HG03066 (cell line): ENCODE data around the gene ZNF43.
"Not testable (repeated sequence)": the region's sequence is repeated elsewhere in the genome, so short reads cannot be mapped to it uniquely, and the experiment has no call there.

ENCODE experiments used
- ATAC-seq: cut with Tn5 transposase; IDR thresholded peaks from one replicate; pipeline ENCODE4 v1.9.1; 2021; ENCODE audit warnings: low read depth; ENCODE audit not compliant: unreplicated experiment

Gene ZNF43

DNA sequence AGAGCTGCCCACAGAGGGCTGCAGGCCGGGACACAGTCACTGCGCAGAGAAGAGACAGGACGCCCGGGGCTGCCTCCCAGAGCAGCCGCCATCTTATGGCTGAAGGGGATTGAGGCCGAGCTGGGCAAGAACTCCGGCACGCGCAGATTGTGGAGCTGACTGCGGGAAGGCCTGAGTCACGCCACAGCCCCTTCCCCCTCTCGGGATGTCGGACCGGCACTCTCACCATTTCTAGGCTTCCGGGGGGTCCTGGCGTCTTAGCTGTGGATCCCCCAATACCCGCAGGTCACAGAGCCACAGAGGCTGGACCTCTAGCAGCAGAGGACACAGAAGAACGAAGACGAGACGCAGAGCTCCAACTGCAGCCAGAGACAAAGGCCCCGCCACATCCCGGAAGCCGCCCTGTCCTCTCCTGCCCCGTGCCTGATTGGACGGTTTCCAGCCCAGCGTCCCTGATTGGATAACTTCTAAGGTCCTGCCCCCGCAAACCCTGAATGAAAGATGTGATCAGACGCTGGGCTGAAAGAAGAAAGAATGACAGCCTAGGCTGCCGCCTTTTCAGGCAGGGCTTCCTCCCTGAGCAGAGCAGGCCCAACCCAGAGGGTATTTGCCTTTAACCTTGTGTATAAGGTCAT lies at the start of gene ZNF43:
Gene ZNF43 (minus strand): TSS at position 373 of the 635 bp plus-strand sequence. CDS start 144 bp downstream, at position 229.
- ATAC-seq: peak; percentile 91

DNA sequence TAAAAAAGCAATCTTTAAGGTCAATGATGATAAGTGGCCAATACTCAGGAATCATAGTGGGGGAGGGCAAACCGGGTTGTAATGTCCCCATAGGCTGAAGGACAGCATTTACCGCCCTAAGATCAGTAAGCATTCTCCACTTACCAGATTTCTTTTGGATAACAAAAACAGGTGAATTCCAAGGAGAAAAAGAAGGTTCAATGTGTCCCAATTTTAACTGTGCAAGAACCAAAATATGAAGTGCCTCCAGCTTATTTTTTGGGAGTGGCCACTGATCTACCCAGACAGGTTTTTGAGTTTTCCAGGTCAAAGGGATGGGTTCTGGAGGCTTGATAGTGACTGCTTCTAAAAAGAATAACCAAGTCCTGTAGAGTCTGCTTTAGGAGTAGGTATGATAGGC lies 49.5 kb upstream of the ZNF43 start:
- not testable (repeated sequence) for ATAC-seq

DNA sequence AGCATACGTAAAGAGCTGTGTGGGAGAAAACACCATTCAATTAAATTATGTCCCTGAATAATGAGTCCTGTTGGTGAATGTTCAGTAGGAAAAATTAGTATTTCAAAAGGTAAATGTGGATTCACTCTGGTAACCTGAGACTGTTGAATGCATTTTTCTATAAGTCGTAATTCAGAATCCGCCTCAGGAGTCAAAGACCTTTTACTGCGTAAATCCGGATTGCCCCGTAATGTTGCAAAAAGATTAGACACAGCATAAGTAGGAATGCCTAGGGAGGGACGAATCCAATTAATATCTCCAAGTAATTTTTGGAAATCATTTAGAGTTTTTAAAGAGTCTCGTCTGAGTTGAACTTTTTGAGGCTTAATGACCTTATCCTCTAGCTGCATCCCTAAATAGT lies 48.8 kb upstream of the ZNF43 start:
- ATAC-seq: not testable (repeated sequence)

DNA sequence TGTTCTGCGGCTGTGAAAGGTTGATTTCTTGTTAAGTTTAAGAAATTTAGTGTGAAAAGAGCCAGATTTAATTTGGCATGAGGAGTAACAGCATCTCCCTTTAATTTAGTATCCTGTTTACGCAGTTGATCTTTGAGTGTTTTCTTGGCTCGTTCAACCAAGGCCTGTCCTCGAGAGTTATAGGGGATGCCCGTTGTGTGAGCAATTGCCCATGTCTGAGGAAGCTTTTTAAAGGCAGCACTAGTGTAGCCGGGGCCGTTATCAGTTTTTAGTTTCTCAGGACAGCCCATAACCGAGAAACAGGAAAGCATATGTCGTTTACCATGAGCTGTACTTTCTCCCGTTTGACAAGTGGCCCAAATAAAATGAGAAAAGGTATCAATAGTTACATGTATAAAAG lies 47.5 kb upstream of the ZNF43 start:
- ATAC-seq: no peak

DNA sequence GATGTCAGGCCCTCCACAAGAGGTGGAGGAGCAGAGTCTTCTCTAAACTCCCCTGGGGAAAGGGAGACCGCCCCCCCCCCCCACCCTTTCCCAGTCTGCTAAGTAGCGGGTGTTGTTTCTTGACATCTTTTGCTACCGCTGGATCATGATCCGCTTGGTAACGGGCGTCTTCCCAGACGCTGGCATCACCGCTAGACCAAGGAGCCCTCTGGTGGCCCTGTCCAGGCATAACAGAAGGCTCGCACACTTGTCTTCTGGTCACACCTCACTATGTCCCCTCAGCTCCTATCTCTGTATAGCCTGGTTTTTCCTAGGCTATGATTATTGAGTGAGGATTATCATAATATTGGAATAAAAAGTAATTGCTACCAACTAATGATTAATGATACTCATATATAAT lies 44.8 kb upstream of the ZNF43 start:
- not testable (repeated sequence) for ATAC-seq

DNA sequence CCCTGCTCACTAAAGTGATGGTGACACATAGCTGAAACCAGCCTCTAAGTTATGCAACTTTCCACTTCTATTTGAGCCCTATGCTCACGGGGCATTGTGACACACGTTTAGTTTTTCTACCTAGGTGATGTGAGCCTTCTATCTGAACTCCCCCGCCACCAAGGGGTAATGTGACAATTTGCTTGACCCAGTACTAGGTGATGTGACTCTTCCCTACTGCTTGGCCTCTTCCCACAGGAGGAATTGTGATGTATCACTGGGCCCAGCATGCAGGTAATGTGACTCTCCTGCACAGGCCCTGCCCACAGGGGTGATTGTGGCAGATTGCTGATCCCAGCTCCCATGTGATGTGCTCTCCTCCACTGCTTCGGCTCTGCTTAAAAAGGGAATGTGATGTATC lies 42.7 kb upstream of the ZNF43 start:
- no peak for ATAC-seq

DNA sequence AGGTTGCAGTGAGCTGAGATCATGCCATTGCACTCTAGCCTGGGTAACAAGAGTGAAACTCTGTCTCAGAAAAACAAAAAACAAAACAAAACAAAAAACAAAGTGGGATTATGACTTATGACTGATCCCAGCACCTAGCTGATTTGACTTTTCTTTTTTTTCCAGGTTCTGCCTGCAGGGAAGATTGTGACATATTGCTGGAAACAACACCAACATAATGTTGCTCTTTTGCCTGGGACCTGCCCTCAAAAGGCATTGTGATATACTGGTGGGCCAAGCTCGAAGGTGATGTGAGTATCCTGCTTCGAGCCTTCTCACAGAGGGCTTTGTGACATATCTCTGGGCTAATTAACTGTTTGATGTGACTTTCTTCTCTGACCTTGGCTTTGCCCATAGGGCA lies 42.0 kb upstream of the ZNF43 start:
- ATAC-seq: no peak

DNA sequence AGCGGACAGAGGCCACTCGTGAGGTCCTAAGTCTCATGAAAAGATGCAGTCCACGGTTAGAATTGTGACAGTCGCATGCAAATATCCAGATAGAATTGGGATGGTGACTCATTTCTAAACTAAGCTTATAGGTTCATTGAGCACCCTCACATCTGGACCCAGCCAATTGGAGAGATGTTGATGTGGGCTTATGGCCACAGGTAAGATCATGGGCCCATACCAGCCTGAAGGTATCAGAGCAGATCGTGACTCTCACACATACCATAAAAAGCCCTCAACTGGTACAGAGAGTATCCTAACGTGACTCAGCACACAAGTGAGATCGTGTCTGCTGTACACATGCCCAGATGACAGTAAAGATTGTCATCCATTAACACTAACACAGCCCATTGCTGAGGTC lies 40.6 kb upstream of the ZNF43 start:
- not testable (repeated sequence) for ATAC-seq

DNA sequence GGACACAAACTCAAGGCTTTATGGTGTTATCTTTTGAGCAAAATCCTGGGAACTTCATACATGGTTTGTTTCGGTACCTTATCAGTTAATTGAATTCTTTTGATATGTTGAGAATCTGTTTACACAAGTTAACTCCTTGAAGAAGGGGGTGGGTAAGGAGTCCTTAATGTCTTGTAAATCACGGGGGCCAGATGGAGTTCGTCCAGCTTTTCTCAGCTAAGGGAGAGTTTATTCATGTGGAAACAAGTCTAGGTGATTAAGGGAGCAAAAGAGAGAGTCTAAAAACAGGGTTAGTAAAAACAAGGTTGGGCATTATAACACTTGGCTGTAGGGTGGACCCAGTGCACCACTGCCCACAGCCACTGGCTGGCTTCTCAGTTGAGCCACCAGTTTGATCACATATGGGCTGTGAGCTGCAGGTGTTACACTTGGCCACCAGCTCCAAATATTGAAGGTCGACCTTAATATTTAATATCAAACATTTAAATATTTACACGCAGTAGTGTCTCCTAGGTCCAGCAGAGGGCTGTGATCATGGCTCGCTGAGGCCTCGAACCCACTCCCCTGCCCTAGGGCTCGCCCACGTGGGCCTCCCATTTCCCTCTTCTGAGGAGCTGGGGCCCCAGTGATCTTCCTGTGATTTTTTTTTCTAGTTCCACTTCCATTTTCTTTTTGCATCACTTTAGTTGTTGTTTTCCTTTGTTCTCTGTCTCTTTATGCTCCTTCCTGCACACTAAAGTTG lies 21.0 kb upstream of the ZNF43 start:
- no peak for ATAC-seq

DNA sequence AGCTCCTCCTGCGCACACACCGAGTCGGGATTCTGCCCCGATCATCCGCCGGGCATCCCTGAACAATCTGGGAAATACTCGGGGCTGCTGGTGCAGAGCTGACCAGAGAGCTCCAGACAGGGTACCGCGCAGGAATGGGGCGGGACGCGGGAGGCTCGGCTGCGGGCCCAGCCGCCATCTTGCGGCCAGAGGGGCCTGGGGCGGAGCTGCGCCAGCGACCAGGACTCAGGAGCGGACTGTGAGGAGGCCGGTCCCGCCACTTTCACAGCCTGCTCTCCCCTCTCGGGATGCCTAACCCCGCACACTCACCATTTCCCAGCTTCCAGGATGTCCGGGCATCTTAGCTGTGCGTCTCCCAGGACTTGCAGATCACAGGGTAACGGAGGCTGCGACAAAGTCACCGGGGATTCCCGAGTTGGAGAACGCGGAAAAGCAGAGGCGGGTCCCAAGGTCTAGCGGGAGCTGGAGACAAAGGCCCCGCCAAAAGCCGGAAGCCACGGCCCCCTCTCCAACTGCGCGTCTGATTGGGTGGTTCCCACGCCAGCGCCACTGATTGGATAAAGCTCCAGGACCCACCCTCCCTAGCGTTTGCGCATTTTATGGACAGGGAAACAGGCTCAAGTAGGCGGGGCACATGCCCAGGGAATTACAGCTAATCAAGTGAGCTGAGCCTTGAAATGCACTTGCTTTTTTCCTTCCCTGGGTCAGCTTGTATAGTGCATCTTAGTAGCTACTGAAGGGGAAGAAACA lies 15.8 kb upstream of the ZNF43 start:
- peak; percentile 75 for ATAC-seq

DNA sequence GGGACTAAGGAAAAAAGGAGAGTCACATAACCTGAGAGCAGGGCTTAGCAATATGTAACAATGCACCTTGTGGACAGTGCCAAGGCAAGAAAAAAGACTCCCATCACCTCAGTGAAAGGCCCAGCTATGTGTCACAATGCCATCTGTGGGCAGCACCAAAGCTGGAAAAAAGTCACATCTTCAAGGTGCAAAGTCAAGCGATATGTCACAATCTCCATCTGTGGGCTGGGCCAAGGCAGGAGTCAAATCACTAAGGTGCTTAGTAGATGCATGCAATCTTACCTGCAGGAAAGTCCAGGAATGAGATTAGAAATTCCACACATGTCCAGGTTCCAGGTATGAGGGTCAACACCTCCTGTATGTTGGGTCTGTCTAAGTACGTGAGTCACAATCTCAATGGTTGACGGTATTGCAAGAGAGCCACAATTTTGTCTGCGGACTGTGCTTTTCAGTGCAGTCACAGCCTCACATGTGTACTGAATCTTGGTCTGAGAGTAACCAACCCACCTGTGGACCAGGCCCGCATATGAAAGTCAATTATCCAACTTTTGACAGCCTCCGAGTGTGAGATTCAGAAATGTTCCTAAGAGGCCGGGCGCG lies 14.8 kb upstream of the ZNF43 start:
- no peak for ATAC-seq

DNA sequence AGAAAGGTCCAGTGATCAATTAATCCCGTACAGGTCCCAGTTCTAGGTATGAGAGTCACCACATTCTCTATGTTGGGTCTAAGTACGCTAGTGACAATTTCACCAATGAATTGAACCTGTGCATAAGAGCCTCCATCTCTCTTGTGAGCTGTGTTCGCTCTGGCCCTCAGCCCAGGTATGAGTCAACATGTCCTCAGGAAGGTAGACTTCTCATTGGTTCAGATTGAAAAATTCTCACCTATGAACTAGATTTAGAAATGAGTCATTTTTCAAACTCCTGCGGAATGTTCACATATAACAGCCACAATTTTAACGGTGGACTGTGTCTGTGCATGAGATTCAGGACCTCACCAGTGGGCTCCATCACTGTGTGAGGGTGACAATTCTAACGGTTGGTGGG lies 12.7 kb upstream of the ZNF43 start:
- ATAC-seq: no peak

DNA sequence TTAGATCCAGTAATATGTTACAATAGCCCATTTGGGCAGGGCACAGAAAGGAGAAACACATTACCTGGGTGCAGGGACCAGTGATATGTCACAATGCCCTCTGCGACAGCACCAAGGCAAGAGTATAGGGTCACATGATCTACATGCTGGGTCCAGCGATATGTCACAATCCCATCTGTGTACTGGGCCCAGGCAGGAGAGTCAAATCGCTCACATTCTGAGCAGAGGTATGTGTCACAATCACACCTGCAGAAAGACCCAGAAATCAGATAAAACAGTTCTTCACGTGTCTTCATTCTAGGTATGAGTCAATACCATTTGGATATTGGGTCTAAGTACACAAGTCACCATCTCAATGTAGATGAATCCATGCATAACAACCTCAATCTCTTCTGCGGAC lies 7.1 kb upstream of the ZNF43 start:
- no peak for ATAC-seq

DNA sequence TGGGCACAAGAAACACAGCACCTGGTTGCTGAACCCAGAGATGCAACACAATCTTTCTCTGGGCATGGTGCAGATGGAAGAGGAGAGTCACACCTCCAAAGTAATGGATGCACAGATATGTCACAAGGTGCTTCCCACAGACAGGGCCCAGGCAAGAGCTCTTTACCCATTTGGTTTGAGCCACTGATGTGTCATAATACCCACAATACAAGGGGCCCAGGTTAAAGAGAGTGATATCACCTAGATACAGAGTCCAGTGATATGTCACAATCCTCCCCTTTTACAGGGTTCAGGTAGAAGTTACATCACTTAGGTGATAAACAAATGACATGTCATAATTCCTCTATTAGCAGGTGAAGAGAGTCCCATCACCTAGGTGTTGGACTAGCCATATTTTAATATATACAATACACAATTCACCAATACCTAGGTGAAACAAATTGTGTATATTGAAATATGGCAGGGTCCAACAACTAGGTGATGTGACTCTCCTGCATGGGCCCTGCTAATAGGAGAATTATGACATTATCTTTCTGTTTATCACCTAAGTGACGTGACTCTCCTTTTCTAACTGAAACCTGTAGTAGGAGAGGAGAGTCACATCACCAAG lies 5.6 kb upstream of the ZNF43 start:
- no peak for ATAC-seq

DNA sequence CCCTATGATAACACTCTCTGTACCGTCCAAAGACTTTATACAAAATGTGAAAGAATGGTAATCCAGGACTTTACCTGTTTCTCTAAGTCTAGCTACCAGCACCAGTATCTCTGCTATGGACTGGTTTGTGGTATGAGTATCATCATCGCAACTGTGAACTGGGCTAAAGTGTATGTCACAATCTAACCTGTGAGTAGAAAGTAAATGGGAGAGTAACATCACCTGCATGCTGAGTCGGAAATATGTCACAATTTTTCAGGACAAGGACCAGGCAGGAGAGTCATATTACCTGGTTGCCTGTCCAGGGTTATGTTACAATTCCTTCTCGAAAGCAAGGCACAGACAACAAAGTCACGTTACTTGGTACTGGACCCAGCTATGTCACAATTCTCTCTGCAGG lies 5.1 kb upstream of the ZNF43 start:
- no peak for ATAC-seq

DNA sequence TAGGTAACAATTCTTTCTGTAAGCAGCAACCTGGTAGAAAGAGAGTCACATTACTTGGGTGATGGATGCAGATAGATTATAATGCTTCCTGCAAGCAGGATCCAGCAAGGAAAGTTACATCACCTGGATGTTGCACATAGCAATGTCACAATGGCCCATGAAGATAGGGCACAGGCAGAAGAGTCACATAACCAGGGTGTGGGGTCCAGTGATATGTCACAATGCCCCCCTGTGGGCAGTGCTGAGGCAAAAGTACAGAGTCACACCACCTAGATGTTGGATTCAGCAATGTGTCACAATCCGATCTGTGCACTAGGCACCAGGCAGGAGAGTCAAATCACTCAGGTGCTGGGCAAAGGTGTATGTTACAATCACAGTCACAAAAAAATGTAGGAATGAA lies 4.0 kb upstream of the ZNF43 start:
- no peak for ATAC-seq

DNA sequence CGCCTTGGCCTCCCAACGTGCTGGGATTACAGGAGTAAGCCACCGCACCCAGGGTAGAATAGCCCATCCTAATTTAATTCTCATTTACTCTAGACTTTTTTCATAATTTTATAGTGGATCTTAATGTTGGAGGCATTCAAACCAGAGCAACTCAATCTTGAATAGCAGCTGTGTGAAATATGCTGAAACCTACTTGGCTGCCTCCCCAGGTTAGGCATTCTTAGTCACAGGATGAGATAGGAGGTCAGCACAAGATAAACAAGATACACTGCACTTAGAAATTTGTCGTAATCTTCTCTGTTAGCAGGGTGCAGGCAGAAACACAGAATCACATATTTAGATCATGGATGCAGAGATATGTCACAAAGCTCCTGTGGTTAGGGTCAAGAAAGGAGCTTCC lies 2.7 kb upstream of the ZNF43 start:
- no peak for ATAC-seq

DNA sequence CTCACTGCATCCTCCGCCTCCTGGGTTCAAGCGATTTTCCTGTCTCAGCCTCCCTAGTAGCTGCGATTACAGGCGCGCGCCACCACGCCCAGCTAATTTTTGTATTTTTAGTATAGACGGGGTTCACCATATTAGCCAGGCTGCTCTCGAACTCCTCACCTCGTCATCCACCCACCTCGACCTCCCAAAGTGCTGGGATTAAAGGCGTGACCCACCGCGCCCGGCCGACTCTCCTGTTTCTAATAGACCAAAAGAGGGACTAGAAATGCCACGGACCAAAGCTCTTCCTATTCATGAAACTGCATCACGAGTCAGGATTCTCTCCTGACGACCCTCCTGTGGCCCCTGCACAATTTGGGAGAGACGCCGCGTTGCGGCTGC lies 563 bp downstream of the ZNF43 start:
- no peak for ATAC-seq

DNA sequence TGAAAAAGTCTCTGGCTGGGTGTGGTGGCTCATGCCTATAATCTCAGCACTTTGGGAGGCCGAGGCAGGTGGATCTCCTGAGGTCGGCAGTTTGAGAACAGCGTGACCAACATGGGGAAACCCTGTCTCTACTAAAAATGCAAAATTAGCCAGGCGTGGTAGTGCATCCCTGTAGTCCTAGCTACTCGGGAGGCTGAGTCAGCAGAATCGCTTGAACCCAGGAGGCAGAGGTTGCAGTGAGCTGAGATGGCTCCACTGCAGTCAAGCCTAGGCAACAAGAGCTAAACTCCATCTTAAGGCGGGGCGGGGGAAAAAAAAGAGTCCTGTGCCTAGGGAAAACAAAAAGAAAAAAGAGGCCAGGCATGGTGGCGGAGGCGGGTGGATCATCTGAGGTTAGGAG lies 2.2 kb downstream of the ZNF43 start:
- ATAC-seq: no peak

DNA sequence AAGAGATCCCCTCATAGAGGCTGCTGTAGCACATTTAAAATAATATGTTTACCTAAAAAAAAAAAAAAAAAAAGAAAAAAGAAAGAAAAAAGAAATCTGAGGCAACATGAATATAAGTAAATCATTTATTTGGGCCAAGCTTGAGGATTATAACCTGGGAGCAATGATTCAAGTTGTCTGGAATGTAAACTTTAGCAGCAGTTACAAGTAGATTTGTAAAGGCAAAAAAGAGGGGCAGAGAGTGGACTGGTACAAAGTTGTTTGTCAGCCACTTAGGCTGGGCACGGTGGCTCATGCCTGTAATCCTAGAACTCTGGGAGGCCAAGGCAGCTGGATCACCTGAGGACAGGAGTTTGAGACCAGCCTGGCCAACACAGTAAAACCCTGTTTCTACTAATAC lies 11.3 kb downstream of the ZNF43 start:
- ATAC-seq: no peak

DNA sequence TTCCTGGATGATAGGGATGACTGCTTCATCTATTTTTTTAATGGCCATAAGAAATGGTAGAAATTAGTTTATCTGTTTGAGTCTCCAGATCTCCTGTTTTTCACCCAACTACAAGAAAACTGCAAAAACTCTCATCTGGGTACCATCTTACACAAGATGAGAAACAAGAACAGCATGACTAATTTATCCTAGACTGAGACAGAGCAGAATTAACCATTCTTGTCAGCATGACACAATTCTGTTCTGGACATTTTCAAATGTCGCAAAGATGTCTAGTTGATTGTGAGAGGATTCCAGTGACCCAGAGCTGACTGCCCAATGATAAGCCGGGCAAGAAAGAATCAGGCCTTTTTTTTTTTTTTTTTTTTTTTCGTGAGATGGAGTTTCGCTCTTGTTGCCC lies 12.8 kb downstream of the ZNF43 start:
- no peak for ATAC-seq
